SHP77 (cell line): ENCODE data around the gene FSD2.
"Not testable (repeated sequence)": the region's sequence is repeated elsewhere in the genome, so short reads cannot be mapped to it uniquely, and the experiment has no call there.

Experiments used
- DNase-seq, 2 experiments: peaks; one replicate each; lab custom pipeline; 2025; lab: John Stamatoyannopoulos, UW

The FSD2 gene

DNA sequence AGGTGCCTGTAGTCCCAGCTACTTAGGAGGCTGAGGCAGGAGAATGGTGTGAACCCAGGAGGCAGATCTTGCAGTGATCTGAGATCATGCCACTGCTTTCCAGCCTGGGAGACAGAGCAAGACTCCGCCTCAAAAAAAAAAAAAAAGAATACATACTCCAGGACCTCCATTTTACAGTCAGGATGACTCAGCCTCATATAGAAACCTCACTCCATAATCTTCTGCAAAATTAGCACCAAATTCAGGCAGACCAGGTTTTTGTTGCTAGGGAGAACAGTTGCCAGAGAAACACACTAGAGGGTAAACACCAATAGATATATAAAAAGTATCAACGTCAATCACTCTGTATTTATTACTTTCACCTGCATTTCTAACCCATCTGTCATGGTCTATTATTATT, 67.9 kb downstream of the FSD2 start:
- DNase-seq, result no peak

- no peak for DNase-seq
These were observed 74.3 kb downstream of the FSD2 start for GRCh38 chr15:82731527-82731926.

GRCh38 chr15:82730022-82730530, 75.8 kb downstream of the FSD2 start:
- no peak for DNase-seq

GRCh38 chr15:82726816-82727215, 79.1 kb downstream of the FSD2 start:
- no peak for DNase-seq

DNA sequence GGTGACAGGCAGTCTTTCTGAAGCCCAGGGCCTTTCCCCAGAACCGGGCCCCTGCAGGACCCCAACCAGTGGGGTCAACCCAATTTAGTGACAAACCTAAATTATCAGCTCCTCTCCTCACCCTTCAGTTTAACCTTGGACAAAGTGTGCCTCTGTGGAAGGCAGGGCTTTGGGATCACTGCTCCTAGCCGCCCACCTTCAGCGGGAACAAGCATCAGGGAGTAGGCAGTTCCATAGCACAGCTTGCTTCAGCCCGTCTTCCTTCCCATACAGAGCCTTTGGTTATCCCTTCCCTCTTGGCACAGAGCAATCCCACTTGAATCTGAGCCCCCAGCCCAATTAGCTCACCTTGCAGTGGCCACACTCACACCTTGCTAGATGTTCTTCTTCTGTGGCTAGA, 90.9 kb downstream of the FSD2 start:
- DNase-seq, result no peak

GRCh38 chr15:82714016-82714415, 91.9 kb downstream of the FSD2 start:
- DNase-seq, result no peak

DNA sequence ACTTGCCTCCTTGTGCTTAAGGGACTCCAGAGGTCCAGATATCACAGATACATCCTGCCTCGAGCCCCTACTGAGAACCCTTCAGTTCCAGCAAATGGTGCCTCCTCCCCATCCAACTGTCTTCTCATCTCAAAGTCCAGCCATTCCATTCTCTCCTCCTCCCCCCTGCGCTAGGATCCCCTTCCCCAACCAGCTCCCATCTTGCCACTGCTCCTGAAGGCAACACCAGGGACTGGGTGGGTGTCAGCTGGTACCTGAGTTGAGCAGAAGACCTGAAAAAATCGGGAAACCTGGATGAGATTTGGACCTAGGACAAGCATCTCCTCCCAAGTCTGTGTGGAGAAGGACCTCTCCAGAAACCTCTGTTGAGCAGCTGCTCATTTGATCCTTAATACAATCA, 93.8 kb downstream of the FSD2 start:
- no peak for DNase-seq

- DNase-seq, result no peak
These were observed 94.9 kb downstream of the FSD2 start for GRCh38 chr15:82710926-82711490.

GRCh38 chr15:82710208-82710555, 95.7 kb downstream of the FSD2 start:
- no peak for DNase-seq

GRCh38 chr15:82709421-82710207, 96.3 kb downstream of the FSD2 start, which contains the start of gene AP3B2:
Gene AP3B2, minus strand, starts transcription at chr15:82709875. Its CDS starts 169 bp downstream, at chr15:82709706.
- peak; percentile 67 to 81 for DNase-seq

GRCh38 chr15:82709081-82709420, 96.8 kb downstream of the FSD2 start:
- DNase-seq, result peak in 1 of 2 experiments; percentile 14

DNA sequence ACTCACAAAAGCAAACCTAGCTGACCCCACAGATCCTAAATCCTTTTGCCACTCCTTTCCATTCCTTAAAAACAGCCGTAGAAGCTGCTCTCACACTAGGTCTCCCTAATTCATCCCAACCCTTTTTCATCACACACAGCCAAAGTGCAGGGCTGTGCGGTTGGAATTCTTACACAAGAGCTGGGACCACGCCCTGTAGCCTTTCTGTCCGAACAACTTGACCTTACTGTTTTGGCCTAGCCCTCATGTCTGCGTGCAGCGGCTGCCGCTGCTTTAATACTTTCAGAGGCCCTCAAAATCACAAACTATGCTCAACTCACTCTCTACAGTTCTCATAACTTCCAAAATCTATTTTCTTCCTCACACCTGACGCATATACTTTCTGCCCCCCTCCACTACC, 100.0 kb downstream of the FSD2 start:
- DNase-seq, result not testable (repeated sequence)
